Activated naive CD8-positive, alpha-beta T cell treated with anti-CD3 and anti-CD28 coated beads, Interleukin-2, amount 10 ng/mL, durations not matched to agents 7 days and 5 days (primary cell): Measurements from ENCODE around the gene GPR62. TPM values are rescaled to one million over a fixed set of nuclear protein-coding genes. Genes with fewer than 3 reads are reported as not detected.

Experiments
- ATAC-seq: fragments of 150-1000 bp; cut with Tn5 transposase; one replicate; pipeline ENCODE4 v1.10.0; 2021; ENCODE audit warnings: low read depth, moderate library complexity
- POLR2A ChIA-PET: fragments of 350-600 bp; sonication (Branson Sonifier 250); formaldehyde crosslinking; loops from one replicate; lab custom pipeline; 2021; ENCODE audit warnings: antibody characterized with exemption; lab: Charles Lee
- DNase-seq: peaks from one replicate; pipeline ENCODE4 v3.0.0; 2021
- H3K27ac Mint-ChIP-seq: one replicate; pipeline ENCODE4 v1.8.0; 2022; ENCODE audit warnings: mild to moderate bottlenecking, mixed read lengths
- H3K27me3 Mint-ChIP-seq: one replicate; pipeline ENCODE4 v1.8.0; 2022; ENCODE audit warnings: mild to moderate bottlenecking, moderate library complexity, mixed read lengths
- H3K36me3 Mint-ChIP-seq: one replicate; pipeline ENCODE4 v1.8.0; 2021; ENCODE audit warnings: mild to moderate bottlenecking, mixed read lengths
- H3K4me1 Mint-ChIP-seq: one replicate; pipeline ENCODE4 v1.8.0; 2021; ENCODE audit warnings: mixed read lengths
- H3K4me3 Mint-ChIP-seq: one replicate; pipeline ENCODE4 v1.8.0; 2022; ENCODE audit warnings: mild to moderate bottlenecking, moderate library complexity, mixed read lengths
- H3K9me3 Mint-ChIP-seq: one replicate; pipeline ENCODE4 v1.8.0; 2021; ENCODE audit warnings: mixed read lengths
- total RNA-seq, 2 experiments: library from RNA; stranded (reverse); gene quantifications; one replicate each; pipeline ENCODE4 v1.2.3, GENCODE V29; 2021

Gene GPR62
- total RNA-seq, 2 experiments from 2014 or later, result not detected

- H3K9me3 Mint-ChIP-seq, result no peaks in the 10 kb centered on the region
- POLR2A ChIA-PET, result interaction anchor here (0.9 to 5.2 kb wide), 12 partner anchors 15 to 1353 kb away, joined by 3 to 41 read pairs (median 6); partner anchors contain the start of genes ABHD14A, ABHD14B, ACY1 and DUSP7
- H3K27me3 Mint-ChIP-seq, result no peaks in the 10 kb centered on the region
- peak overlapping the region; percentile 91 for H3K4me3 Mint-ChIP-seq
- peak overlapping the region; percentile 97 for H3K27ac Mint-ChIP-seq
- peak; percentile 65 for DNase-seq
- peaks cover 30% of the 10 kb centered on the region for H3K4me1 Mint-ChIP-seq
- ATAC-seq, result peak; percentile 28
- peaks cover 3% of the 10 kb centered on the region for H3K36me3 Mint-ChIP-seq
Measured at GRCh38 chr3:51942603-51943450, 12.4 kb upstream of the GPR62 start.

DNA sequence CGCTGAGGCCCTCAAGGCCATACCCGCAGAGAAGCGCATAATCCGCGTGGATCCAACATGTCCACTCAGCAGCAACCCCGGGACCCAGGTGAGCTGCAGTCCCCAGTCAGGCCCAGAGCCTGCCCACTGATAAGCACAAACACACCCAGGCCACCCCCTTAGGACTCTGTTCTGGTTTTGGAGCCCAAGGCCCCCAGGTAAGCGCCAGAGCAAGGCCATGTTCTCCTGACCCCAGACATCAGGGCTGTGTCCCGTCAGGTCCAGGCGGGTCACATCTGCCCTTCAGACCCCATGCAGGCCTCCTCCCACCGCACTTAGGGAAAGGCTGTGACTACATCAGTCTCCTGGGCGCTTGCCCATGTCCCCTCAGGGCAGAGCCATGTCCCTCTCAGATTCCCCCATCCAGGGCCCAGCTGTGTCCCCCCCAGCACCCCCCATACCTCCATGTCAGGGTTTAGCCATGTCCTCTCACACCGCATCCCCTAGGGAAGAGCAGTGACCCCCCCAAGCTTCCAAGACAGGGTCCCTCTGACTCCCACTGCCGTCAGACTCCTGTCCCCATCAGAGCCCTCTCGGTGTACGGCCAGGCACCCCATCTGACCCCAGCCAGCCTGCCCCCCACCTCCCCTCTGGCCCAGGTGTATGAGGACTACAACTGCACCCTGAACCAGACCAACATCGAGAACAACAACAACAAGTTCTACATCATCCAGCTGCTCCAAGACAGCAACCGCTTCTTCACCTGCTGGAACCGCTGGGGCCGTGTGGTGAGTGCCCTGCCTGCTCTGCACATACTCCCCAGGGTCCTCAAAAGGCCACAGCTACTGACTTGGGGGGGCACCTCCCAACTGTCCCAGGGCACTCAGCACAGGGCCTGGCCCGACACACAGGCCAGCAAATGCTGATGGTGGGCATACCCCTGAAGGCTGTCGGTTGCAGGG is 11.5 kb upstream of the GPR62 start:
- H3K4me1 Mint-ChIP-seq, result peaks cover 25% of the 10 kb centered on the region
- no peaks in the 10 kb centered on the region for H3K27me3 Mint-ChIP-seq
- DNase-seq (peak; percentile 42), ATAC-seq (no peak)
- peak overlapping the region; percentile 58 for H3K27ac Mint-ChIP-seq
- H3K9me3 Mint-ChIP-seq, result no peaks in the 10 kb centered on the region
- peaks cover 3% of the 10 kb centered on the region for H3K36me3 Mint-ChIP-seq
- POLR2A ChIA-PET, result interaction anchor here (1.0 to 5.2 kb wide), 9 partner anchors 14 to 1354 kb away, joined by 3 to 41 read pairs (median 8); partner anchors contain the start of genes ABHD14A, ABHD14B, DUSP7 and PCBP4
- peak overlapping the region; percentile 39 for H3K4me3 Mint-ChIP-seq

- POLR2A ChIA-PET, result interaction anchor here (3.4 to 5.2 kb wide), 2 partner anchors 29 to 51 kb away, joined by 25 to 41 read pairs; partner anchors contain the start of genes ABHD14A, ABHD14B and RPL29
- peaks cover 20% of the 10 kb centered on the region for H3K4me1 Mint-ChIP-seq
- ATAC-seq, result no peak
- no peaks in the 10 kb centered on the region for H3K36me3 Mint-ChIP-seq
- H3K27me3 Mint-ChIP-seq, result no peaks in the 10 kb centered on the region
- H3K9me3 Mint-ChIP-seq, result no peaks in the 10 kb centered on the region
- peak; percentile 28 for DNase-seq
- no peak overlapping the region for H3K4me3 Mint-ChIP-seq
- peak overlapping the region; percentile 58 for H3K27ac Mint-ChIP-seq
Measured at GRCh38 chr3:51944451-51945021, 10.6 kb upstream of the GPR62 start.

GRCh38 chr3:51945031-51945840 is 9.9 kb upstream of the GPR62 start:
- ATAC-seq (no peak), DNase-seq (peak; percentile 27)
- Mint-ChIP-seq H3K27ac (no peak overlapping the region), H3K36me3 (no peaks in the 10 kb centered on the region), H3K4me3 (no peak overlapping the region), H3K9me3 (no peaks in the 10 kb centered on the region), H3K27me3 (no peaks in the 10 kb centered on the region), H3K4me1 (peaks cover 17% of the 10 kb centered on the region)
- POLR2A ChIA-PET, result interaction anchor here (1.7 to 5.2 kb wide), 2 partner anchors 28 to 37 kb away, joined by 3 to 41 read pairs; partner anchors contain the start of genes ABHD14A and ABHD14B

- no peaks in the 10 kb centered on the region for H3K36me3 Mint-ChIP-seq
- no peaks in the 10 kb centered on the region for H3K27me3 Mint-ChIP-seq
- ATAC-seq (no peak), DNase-seq (peak; percentile 22)
- POLR2A ChIA-PET, result interaction anchor here (1.7 to 5.2 kb wide), 2 partner anchors 28 to 37 kb away, joined by 3 to 41 read pairs; partner anchors contain the start of genes ABHD14A and ABHD14B
- H3K4me1 Mint-ChIP-seq, result peaks cover 9% of the 10 kb centered on the region
- H3K9me3 Mint-ChIP-seq, result no peaks in the 10 kb centered on the region
- no peak overlapping the region for H3K4me3 Mint-ChIP-seq
- no peak overlapping the region for H3K27ac Mint-ChIP-seq
Measured at GRCh38 chr3:51945926-51946705, 9.1 kb upstream of the GPR62 start.

GRCh38 chr3:51946796-51947195 is 8.4 kb upstream of the GPR62 start:
- DNase-seq (peak; percentile 4), ATAC-seq (no peak)
- Mint-ChIP-seq H3K36me3 (no peaks in the 10 kb centered on the region), H3K4me1 (peaks cover 7% of the 10 kb centered on the region), H3K4me3 (no peak overlapping the region), H3K27ac (no peak overlapping the region), H3K27me3 (no peaks in the 10 kb centered on the region), H3K9me3 (no peaks in the 10 kb centered on the region)
- POLR2A ChIA-PET, result interaction anchor here (1.7 kb wide), 1 partner anchor 36 kb away, joined by 3 read pairs; no protein-coding TSS in a partner anchor

DNA sequence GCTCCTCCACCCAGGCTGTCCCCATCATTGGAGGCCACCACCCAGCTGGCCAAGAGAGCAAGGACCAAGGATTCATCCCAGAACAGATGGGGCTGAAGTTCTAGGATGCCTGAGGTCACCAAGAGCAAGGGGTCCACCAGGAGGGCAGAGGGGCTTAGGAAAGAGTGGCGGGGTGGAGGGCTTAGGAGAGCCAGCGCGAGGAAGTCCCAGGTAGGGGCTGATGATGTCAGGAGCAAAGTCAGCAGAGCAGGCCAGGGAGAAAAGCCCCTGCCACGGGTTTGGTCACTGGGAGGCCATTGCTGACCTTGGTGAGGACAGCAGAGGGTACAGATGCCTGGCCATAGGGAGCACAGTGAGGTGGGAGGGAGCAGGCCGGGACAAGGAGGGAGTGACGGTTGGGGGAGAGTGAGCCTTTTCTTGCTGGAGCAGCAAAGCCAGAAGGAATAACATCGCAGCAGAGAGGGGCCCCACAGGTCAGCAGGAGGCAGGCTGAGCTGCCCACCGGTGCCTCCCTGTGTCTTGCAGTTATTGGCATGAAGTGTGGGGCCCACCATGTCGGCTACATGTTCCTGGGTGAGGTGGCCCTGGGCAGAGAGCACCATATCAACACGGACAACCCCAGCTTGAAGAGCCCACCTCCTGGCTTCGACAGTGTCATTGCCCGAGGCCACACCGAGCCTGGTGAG is 7.8 kb upstream of the GPR62 start:
- Mint-ChIP-seq H3K4me1 (peaks cover 7% of the 10 kb centered on the region), H3K9me3 (no peaks in the 10 kb centered on the region), H3K27ac (no peak overlapping the region), H3K4me3 (no peak overlapping the region), H3K27me3 (peaks cover 2% of the 10 kb centered on the region), H3K36me3 (no peaks in the 10 kb centered on the region)
- DNase-seq, result peak; percentile 18
- ATAC-seq, result no peak
- POLR2A ChIA-PET, result no interaction called here

- H3K27ac Mint-ChIP-seq, result no peak overlapping the region
- H3K4me3 Mint-ChIP-seq, result no peak overlapping the region
- peak; percentile 15 for DNase-seq
- POLR2A ChIA-PET, result no interaction called here
- H3K36me3 Mint-ChIP-seq, result no peaks in the 10 kb centered on the region
- no peak for ATAC-seq
- H3K4me1 Mint-ChIP-seq, result peaks cover 5% of the 10 kb centered on the region
- H3K27me3 Mint-ChIP-seq, result peaks cover 6% of the 10 kb centered on the region
- no peaks in the 10 kb centered on the region for H3K9me3 Mint-ChIP-seq
Measured at GRCh38 chr3:51948016-51948580, 7.1 kb upstream of the GPR62 start.

- peaks cover 16% of the 10 kb centered on the region for H3K27me3 Mint-ChIP-seq
- H3K9me3 Mint-ChIP-seq, result no peaks in the 10 kb centered on the region
- peaks cover 4% of the 10 kb centered on the region for H3K4me1 Mint-ChIP-seq
- DNase-seq (peak; percentile 4), ATAC-seq (no peak)
- H3K27ac Mint-ChIP-seq, result no peak overlapping the region
- no peak overlapping the region for H3K4me3 Mint-ChIP-seq
- H3K36me3 Mint-ChIP-seq, result no peaks in the 10 kb centered on the region
- POLR2A ChIA-PET, result no interaction called here
Measured at GRCh38 chr3:51949121-51949520, 6.1 kb upstream of the GPR62 start.

GRCh38 chr3:51950899-51951298 is 4.3 kb upstream of the GPR62 start:
- no peak overlapping the region for H3K27ac Mint-ChIP-seq
- DNase-seq (no peak), ATAC-seq (no peak)
- POLR2A ChIA-PET, result no interaction called here
- H3K4me3 Mint-ChIP-seq, result no peak overlapping the region
- H3K9me3 Mint-ChIP-seq, result no peaks in the 10 kb centered on the region
- H3K27me3 Mint-ChIP-seq, result peaks cover 29% of the 10 kb centered on the region
- no peaks in the 10 kb centered on the region for H3K36me3 Mint-ChIP-seq
- peaks cover 2% of the 10 kb centered on the region for H3K4me1 Mint-ChIP-seq

- ATAC-seq (no peak), DNase-seq (no peak)
- Mint-ChIP-seq H3K9me3 (no peaks in the 10 kb centered on the region), H3K27ac (no peak overlapping the region), H3K27me3 (peaks cover 40% of the 10 kb centered on the region), H3K4me3 (no peak overlapping the region), H3K36me3 (peaks cover 2% of the 10 kb centered on the region), H3K4me1 (peaks cover 3% of the 10 kb centered on the region)
- POLR2A ChIA-PET, result interaction anchor here (1.9 kb wide), 1 partner anchor 12 kb away, joined by 6 read pairs; the partner anchor contains the start of gene RRP9
Measured at GRCh38 chr3:51953445-51953844, 1.7 kb upstream of the GPR62 start.
